PC-9 (cell line): ENCODE results near the gene UBAP2.

Experiments used
- CTCF ChIP-seq: fragments of 200-600 bp; sonication (generic); conservative IDR thresholded peaks from 2 replicates; pipeline ENCODE4 v1.6.1; 2017; ENCODE audit warnings: mixed run types, antibody characterized with exemption, mild to moderate bottlenecking, moderate library complexity
- EZH2 ChIP-seq: fragments of 200-600 bp; sonication (generic); IDR thresholded peaks from 2 replicates; pipeline ENCODE4 v1.8.0; 2017; ENCODE audit warnings: antibody characterized with exemption, low read depth

GRCh38 chr9:34089311-34089710, 40.6 kb upstream of the UBAP2 start:
- TF ChIP-seq EZH2 (no peak), CTCF (no peak)
